NOMO-1 (cell line): ENCODE measurements around the gene USH1G.
"Not testable (repeated sequence)": the region's sequence is repeated elsewhere in the genome, so short reads cannot be mapped to it uniquely, and the experiment has no call there.

Experiments used
- DNase-seq, 2 experiments: peaks; one replicate each; lab custom pipeline; 2025; ENCODE audit not compliant: unreplicated experiment in 2 of 2; lab: John Stamatoyannopoulos, UW

USH1G gene

DNA sequence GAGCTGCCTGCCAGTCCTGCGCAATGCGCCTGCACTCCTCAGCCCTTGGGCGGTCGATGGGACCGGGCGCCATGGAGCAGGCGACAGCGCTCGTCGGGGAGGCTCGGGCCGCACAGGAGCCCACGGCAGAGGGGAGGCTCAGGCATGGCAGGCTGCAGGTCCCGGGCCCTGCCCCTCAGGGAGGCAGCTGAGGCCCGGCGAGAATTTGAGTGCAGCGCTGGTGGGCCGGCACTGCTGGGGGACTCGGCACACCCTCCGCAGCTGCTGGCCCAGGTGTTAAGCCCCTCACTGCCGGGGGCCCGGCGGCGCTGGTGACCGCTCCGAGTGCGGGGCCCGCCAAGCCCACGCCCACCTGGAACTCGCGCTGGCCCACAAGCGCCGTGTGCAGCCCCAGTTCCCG is 16.0 kb downstream of the USH1G start:
- no peak for DNase-seq

DNA sequence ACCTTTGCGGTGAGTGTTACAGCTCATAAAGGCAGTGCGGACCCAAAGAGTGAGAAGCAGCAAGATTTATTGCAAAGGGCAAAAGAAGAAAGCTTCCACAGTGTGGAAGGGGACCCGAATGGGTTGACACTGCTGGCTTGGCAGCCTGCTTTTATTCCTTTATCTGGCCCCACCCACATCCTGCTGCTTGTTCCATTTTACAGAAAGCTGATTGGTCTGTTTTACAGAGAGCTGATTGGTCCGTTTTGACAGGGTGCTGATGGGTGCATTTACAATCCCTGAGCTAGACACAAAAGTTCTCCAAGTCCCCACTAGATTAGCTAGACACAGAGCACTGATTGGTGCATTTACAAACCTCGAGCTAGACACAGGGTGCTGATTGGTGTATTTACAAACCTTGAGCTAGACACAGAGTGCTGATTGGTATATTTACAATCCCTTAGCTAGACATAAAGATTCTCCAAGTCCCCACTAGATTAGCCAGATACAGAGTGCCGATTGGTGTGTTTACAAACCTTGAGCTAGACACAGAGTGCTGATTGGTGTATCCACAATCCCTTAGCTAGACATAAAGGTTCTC is 16.8 kb downstream of the USH1G start:
- DNase-seq: not testable (repeated sequence)

DNA sequence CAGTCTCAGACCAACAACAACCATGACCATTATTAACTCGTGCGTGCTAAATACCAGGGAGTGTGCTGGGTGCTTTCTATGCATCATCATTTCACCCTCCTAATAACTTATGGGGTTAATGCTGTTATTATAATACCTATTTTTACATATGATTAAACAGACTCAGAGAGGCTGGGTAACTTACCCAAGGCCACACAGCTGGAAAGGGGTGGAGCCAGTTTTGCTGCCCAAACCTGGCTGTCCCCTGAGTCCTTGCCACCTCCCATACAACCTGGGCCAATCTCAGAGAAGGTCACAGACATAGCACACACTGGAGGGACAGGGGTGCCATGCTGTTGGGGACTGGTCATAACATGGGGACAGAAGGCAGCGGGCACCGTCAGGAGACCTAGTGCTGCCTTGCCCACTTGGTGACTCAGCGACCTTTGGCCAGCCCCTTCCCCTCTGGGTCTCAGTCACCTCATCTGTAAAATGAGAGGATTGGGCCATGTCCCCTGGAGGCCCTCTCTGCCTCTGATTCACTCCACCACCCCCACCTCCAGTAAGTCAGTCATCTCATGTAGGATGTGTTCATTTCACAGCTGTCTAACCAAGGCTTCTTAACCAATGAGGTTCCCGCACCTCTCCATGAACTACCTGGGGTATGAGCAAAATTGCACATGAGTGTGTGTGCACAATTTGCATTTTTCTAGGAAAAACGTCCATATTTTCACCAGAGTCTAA is 18.2 kb downstream of the USH1G start:
- DNase-seq: no peak

DNA sequence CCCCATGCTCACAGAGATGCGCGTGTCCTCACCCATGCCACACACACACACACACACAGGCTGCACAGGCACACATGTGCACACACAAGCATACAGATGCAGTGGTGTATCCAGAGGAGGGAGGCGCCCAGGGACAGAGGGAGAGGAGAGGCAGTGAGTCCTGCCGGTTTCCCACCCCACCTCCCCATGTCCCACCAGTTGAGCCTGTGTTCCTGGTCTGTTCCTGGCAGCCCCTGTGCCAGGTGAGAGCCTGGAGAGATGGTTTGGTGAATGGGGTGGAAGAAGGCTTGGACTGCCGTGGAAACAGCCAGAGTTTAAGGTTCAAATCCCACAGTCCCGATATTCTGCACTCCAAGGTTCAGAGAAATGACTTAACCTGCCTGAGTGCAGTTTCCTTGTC is 19.4 kb downstream of the USH1G start:
- DNase-seq: no peak

DNA sequence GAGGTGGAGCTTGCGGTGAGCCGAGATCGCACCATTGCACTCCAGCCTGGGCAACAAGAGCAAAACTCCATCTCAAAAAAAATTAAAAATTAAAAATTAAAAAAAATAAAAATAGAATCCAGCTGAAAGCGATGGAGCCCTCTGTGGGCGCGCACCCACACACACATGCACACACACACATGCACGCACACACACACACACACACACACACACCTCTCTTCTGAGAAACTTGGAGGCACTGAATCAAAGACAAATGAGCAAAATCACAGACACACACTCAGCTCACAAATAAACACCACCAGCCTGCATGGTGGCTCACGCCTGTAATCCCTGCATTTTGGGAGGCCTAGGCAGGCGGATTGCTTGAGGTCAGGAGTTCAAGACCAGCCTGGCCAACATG is 20.0 kb downstream of the USH1G start:
- DNase-seq: no peak

DNA sequence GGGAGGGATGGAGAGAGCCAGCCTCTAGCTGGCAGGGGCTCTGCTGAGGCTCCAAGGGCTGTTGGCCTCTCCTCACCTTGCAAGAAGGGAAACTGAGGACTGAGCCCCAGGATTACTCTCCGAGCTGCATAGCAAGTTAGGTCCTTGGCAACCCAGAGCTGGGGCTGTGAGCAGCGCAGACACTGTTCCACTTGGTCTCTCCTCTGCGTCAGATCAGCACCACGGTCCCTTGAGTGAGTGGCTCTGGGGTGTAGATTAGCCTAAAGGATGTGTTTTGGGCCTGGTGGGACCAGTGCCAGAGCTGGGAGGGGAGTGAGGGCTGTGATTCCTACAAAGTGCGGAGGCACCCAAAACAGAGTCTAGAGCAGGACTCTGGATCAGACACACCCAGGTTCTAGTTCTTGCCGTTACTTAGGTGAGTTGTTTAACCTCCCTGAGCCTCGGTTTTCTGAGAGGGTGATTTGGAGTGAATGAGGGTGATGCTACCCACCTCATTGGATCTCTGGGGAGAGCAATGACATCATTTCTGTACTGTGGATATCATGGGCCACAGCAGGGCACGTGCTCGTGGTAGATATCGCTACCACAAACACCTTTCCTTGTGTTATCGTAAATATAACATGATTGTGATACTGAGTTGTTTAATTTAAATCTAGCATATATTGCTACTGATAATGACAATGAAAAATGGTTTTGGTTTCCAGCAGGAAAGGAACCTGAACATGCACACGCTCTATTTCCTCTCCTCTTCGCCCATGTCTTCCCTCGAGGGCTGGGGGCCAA is 21.5 kb downstream of the USH1G start:
- no peak for DNase-seq

DNA sequence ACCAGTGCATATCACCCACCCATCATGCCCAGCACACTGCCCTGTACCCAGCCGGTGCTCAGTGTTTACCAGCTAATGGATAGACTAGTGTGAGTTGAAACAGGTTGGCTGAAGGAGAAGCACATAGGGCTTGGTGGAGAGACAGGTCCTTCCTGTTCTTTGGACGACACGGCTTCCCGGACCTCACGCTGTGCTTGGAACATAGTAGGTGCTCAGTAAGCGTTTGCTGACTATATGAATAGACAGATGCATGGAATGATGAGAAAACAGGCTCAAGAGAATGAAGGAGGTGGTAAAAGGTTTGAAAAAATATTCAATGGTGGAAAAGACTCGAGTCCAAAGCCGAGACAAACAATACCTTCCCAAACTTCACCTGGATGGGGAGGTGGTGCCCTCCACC is 22.8 kb downstream of the USH1G start:
- DNase-seq: no peak

DNA sequence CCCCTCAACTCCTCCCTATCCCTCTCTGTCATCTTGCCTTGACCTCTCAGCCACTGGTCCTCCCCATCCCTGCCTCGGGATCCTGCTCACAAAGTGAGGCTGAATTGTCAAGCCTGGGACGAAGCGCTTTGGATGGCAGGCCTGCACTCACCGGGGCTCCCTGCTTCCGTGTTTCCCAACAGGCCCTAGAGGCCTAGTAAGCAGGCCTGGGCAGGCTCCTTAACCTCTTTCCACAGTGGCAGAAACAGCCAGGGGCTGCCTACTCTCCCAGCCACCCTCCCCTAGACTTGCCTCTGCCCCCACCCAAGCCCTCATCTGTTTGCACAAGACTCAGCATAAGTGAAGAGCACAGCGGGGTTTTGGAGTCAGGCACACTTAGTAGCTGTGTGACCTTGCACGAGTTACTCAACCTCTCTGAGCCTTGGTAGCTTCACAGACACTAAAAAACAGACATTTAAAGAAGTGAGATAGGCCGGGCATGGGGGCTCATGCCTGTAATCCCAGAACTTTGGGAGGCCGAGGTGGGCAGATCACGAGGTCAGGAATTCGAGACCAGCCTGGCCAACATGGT is 24.6 kb downstream of the USH1G start:
- no peak for DNase-seq

DNA sequence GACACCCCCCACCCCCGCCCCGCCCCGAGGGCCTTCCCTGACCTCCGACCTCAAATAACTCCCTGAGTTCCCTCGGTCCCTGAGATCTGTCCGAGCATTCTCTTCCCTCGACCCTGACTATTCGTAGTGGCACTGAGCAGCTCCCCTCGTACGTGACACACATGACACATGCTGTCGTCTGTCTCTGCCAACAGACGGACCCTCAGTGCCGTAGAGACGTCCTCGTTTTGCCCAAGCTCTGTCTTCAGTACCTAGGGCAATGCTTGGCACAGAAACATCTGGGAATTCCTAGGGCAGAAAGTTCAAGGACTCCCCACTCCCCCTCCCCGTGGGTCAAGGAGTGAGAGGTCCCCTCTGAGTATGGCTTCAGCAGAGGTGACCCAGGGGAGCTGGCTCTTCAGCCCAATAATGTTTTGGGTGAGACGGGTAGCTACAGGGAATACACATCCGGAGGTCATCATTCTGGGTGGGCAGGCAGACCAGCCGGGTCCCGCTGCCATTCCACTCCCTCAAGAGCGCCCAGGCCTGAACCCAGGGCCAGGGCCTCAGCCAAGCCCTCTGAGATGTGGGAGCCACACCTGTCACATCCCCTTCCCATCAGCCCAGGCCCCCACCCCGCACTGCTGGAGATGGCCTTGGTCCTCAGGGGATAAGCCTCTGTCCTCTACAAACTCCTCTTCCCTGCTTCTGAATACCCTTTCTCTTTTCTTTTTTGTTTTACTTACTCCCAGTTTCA is 29.0 kb downstream of the USH1G start:
- no peak for DNase-seq

DNA sequence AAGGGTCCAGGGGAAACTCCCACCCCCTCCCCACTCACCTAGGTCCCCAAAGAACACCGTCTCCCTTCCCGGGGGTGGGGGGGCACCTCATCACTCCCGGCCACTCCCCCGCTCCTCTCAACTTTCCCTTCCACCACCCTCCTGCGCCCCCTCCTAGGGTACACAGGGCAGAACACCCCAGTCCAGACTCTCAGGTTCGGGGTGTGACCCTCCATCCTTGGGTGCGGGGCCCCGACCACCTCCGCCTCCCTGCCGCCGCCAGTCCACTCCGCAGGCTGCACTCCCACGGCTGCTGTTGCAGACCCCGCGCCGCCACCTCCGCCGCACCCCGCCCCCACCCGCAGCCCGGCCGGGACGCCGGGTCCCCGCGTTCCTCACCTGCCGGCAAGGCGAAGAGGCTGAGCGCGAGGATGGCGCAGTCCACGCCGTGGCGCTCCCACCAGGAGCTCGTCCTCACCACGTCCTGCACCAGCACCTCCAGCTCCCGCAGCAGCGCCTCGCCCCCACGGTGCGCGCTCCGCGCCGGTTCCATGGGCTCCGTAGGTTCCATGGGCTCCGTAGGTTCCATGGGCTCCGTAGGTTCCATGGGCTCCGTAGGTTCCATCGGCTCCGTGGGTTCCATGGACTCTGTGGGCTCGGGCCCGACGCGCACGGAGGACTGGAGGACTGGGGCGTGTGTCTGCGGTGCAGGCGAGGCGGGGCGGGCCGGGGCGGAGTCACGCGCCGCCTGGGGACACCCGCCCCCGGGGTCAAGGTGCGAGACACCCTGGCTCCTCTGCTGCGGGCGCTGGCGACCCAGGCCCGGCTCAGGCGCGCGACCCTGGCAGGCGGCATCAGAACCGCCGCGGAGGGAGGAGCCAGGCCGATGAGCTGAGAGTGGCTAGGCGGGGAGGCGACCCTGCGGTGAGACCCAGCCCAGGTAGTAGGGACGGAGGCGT is 29.8 kb downstream of the USH1G start, which contains the start of gene FADS6:
Gene FADS6, minus strand, starts transcription at position 660 of the 938 bp plus-strand sequence. Its CDS starts 38 bp downstream, at position 622.
- no peak for DNase-seq

DNA sequence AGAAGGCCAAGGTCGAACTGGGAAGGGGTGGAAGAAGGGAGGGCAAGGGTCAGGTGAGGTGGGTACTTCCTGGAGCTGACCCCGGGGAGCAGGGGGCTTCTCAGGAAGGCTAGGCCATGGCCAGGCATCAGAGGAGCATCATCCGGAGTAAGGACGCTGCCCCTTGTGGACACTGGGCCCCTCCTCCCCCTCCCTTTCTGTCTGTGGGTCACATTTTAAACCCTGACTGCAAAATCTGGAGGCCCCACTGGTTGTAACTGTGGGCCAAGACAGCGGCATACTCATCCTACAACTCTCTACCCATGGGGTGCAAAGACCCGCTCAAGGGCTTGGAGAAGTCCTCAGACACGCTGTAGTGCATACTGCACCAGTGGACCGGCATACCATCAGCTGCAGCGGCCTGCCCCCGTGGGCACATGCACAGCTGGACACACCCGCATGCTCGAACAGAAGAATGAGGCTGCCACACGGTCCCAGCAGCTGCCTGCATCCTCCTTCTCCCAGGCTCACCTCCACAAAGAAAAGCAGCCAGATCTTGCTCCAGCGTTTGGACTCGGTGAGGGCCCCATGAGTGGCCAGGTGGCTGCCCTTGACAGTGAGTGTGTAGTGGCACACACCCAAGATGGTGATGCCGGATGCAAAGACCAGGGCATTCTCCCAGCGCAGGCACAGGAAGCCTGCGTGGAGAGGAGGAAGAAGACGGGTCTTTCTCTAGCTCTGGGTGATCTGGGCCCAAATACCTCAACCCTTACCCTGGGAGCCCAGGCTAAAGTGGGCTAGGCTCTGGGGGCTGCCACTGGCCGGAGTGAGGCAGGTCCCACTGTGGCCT is 30.8 kb downstream of the USH1G start:
- no peak for DNase-seq

DNA sequence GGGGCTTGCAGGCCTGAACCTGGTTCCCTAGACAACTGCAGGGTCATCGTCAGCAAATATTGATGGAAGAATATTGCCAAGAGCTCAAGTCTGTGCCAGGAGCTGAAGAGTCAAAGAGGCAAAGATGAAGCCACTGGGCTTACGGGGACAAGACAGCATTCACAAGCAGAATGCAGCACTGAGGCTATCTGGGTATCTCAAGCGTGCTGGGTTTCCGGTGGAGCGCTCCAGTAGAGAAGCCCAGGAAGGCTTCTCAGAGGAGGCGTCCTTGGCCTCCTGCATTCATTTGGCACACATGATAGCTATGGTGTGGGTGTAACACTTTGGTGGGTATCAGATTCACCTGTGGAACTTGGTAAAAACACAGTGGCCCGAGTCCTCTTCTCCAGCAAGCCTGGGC is 32.5 kb downstream of the USH1G start:
- DNase-seq: no peak

DNA sequence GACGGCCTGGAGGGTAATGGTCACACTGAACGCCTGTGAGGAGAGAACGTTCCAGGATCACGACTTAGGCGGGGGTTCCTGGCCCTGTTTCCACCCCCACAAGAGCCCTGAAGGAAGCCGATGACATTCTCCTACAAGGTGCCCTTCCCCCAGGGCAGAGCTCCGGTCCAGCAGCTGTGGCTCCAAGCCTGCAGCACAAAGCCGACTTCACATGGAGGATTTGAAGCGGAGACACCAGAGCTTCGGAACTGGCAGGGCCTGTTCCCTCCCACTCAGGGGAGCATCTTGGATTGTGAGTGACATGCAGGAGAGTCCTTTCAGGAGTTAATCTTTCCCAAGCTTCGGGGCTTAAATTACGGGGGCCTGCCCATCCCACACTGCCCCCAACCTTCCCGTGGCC is 34.6 kb downstream of the USH1G start:
- DNase-seq: no peak

DNA sequence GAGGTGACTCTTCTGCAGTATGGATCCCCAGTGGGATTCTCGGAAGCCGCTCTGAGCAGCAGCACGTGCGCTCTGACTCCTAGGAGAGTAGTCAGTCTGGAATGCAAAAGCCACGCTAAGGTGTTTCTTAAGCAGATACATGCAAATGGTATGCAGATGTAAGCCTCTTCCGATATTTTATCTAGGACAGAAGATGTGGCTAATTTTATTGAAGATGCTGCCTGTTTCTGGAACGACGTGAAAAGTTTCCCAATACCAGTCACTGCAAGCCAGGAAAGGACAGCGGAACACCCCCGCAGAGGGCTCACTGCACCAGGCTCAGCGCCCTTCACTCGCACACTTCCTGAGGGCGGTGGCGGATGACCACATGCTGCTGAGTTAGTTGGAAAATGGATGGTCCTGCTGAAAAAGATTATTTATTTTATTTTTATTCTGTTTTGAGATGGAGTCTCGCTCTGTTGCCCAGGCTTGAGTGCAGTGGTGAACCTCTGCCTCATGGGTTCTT is 39.8 kb downstream of the USH1G start:
- DNase-seq: no peak

DNA sequence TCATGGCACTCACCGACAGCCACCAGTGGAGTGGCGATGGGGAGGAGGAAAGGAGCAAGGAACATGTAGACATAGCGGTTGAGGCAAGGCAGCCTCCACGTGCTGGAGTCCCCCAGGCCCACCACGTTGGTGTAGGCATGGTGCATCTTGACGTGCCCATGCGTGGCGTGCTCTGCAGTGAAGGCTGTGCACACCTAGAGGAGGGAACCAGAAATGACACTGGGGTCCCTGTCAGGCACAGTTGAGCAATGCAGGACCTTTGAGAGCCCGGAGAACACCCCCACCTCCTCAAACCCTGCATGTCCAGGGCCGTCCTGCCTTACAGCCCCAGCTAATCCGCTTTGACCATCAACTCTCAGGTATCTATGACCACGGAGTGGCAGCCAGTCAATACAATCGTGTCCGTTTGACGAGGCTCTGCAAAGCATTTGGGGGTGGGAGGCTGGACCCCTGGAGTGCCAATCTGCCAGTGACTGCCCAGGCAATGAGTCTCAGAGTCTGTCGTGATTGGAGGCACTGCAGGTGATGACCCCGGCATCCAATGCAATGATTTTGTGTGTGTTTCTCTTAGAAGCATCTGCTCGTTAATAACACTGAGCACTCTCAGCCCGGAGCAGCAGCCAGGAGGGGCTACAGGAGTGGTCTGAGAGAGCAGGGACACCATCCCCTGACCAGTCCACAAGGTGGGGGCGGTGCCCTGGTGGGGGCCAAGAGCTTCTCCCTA is 40.4 kb downstream of the USH1G start:
- DNase-seq: no peak

DNA sequence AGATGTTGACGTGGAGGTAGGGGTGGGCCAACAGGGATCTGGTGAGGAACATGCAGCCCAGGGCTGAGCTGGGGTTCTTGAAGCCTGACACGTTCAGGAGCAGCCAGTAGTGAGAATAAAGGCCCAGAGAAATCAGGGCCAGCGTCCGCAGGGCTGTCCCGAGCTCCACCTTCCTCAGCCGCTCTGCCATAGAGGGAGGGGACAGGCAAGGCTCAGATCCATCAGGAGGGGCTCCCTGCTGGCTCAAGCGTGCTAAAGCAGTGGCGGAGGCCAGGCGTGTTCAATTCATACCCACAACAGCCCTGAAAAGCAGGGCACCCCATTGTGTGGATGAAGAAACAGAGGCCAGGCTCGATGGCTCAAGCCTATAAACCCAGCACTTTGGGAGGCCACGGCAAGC is 42.0 kb downstream of the USH1G start:
- DNase-seq: no peak

DNA sequence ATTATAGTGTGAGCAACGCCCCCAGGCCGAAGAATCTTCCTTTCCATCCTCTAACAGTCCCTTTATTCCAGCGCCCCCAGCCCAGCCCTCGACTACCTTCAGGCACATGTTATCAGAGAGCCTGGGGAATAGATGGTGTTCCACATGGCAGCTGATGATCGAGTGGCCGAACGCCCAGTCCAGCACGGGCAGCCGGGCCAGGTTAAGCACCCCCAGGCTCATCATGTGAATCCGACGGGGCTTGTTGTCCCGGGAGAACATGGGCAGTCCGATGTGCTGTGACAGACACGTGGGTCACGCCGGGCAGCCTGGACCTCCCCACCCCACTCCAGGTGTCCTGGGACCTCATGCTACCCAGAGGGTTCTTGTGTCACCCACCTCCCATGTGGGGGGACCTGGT is 43.7 kb downstream of the USH1G start:
- DNase-seq: no peak

DNA sequence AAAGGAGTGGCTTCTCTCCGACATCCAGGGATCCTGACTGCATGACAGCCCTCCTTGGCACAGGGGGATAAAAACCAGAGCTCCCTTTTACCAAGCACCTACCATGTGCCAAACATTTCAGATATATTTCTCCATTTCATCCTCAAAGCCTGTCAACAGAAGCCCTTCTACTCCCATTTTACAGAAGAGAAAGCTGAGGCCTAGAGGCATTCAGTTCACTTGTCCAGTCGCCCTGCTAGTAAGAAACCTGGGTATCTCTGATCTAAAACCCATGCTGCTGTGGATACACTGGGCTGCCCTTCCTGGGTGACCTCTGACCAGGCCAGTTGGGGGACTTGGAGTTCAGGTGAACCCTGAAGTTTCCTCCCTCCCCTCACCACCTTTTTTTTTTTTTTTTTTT is 44.4 kb downstream of the USH1G start:
- no peak for DNase-seq
